KMS-11 (cell line): ENCODE measurements around the gene RHOXF2B.
"Not testable (repeated sequence)": the region's sequence is repeated elsewhere in the genome, so short reads cannot be mapped to it uniquely, and the experiment has no call there.

ENCODE experiments used
- H2AFZ ChIP-seq: fragments of 200-600 bp; sonication (generic); 2 replicates; pipeline ENCODE4 v1.6.1; 2016; ENCODE audit warnings: antibody characterized with exemption, mixed run types, low read depth
- H3K27ac ChIP-seq: fragments of 200-600 bp; sonication (generic); 2 replicates; pipeline ENCODE4 v1.6.1; 2016; ENCODE audit warnings: mild to moderate bottlenecking, mixed run types
- H3K27me3 ChIP-seq: fragments of 200-600 bp; sonication (generic); 2 replicates; pipeline ENCODE4 v1.6.1; 2017; ENCODE audit warnings: mild to moderate bottlenecking, low read depth, mixed run types, moderate library complexity; ENCODE audit not compliant: insufficient read depth
- H3K36me3 ChIP-seq: fragments of 200-600 bp; sonication (generic); 2 replicates; pipeline ENCODE4 v1.6.1; 2017; ENCODE audit warnings: mild to moderate bottlenecking, mixed run types; ENCODE audit not compliant: insufficient read depth
- H3K4me1 ChIP-seq: fragments of 200-600 bp; sonication (generic); 2 replicates; pipeline ENCODE4 v1.6.1; 2016; ENCODE audit warnings: mild to moderate bottlenecking, low read depth, mixed run types; ENCODE audit not compliant: poor library complexity, severe bottlenecking
- H3K4me2 ChIP-seq: fragments of 200-600 bp; sonication (generic); 2 replicates; pipeline ENCODE4 v1.7.0; 2016; ENCODE audit warnings: mild to moderate bottlenecking, mixed run types
- H3K4me3 ChIP-seq: fragments of 200-600 bp; sonication (generic); IDR thresholded peaks from 2 replicates; pipeline ENCODE4 v1.6.1; 2017; ENCODE audit warnings: low read depth, low read length, mixed read lengths; ENCODE audit not compliant: insufficient read depth
- H3K79me2 ChIP-seq: fragments of 200-600 bp; sonication (generic); 2 replicates; pipeline ENCODE4 v1.6.1; 2016; ENCODE audit warnings: low read depth, mixed run types; ENCODE audit not compliant: insufficient read depth
- H3K9ac ChIP-seq: fragments of 200-600 bp; sonication (generic); 2 replicates; pipeline ENCODE4 v1.6.1; 2016; ENCODE audit warnings: mild to moderate bottlenecking, mixed run types
- H4K20me1 ChIP-seq: fragments of 200-600 bp; sonication (generic); 2 replicates; pipeline ENCODE4 v1.6.1; 2016; ENCODE audit warnings: mild to moderate bottlenecking, mixed run types; ENCODE audit not compliant: insufficient read depth
- CTCF ChIP-seq: fragments of 200-600 bp; sonication (generic); conservative IDR thresholded peaks from 2 replicates; pipeline ENCODE4 v1.6.1; 2017; ENCODE audit warnings: low read depth, mild to moderate bottlenecking, antibody characterized with exemption, low read length, moderate library complexity, mixed read lengths

RHOXF2B gene

GRCh38 chrX:120042247-120042646 lies 35.2 kb downstream of the RHOXF2B start:
- not testable (repeated sequence) for H3K27me3 ChIP-seq, H3K4me2 ChIP-seq, H3K36me3 ChIP-seq, H2AFZ ChIP-seq, H3K27ac ChIP-seq, H3K4me1 ChIP-seq, H3K79me2 ChIP-seq, H3K4me3 ChIP-seq, H3K9ac ChIP-seq, H4K20me1 ChIP-seq

GRCh38 chrX:120040176-120040575 lies 37.3 kb downstream of the RHOXF2B start:
- not testable (repeated sequence) for H3K79me2 ChIP-seq, H3K27ac ChIP-seq, H3K4me3 ChIP-seq, H3K9ac ChIP-seq, H2AFZ ChIP-seq, H3K36me3 ChIP-seq, H3K27me3 ChIP-seq, H3K4me2 ChIP-seq, H4K20me1 ChIP-seq
- peaks cover 22% of the 10 kb centered on the region for H3K4me1 ChIP-seq

GRCh38 chrX:120039087-120039733 lies 38.3 kb downstream of the RHOXF2B start:
- not testable (repeated sequence) for H2AFZ ChIP-seq, H3K27ac ChIP-seq, H3K36me3 ChIP-seq, H3K4me2 ChIP-seq, H3K9ac ChIP-seq, H3K27me3 ChIP-seq, H3K4me3 ChIP-seq, H3K79me2 ChIP-seq, H4K20me1 ChIP-seq
- peaks cover 32% of the 10 kb centered on the region for H3K4me1 ChIP-seq

DNA sequence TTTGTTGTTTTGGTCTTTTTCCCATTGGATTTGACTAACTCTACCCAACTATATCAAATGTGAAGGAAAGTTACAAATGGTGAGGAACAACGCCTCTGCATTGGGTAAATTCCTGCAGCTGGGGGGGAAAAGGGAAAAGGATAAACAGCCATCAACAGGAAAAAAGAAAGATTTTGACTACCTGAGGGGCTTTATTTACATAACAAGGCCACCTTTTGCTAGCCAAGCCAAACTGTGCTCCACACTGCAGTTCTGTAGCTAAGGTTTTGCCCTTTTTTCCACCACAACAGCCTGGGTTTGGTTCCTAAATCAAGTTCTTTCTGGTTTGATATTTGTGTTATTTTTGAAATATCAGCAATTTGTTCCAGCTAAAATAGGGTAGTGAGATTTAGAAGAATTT lies 40.8 kb downstream of the RHOXF2B start:
- peak overlapping the region; percentile 92 for H2AFZ ChIP-seq
- H3K4me2 ChIP-seq, result peak overlapping the region; percentile 95
- H3K27me3 ChIP-seq, result no peaks in the 10 kb centered on the region
- peak overlapping the region; percentile 97 for H3K27ac ChIP-seq
- no peaks in the 10 kb centered on the region for H3K79me2 ChIP-seq
- peak overlapping the region; percentile 83; the same call in 1 of the 2 replicates for H3K9ac ChIP-seq
- no peaks in the 10 kb centered on the region for H4K20me1 ChIP-seq
- no peaks in the 10 kb centered on the region for H3K36me3 ChIP-seq
- H3K4me1 ChIP-seq, result peaks cover 33% of the 10 kb centered on the region
- no peak overlapping the region for H3K4me3 ChIP-seq
- TF ChIP-seq CTCF, result no peak

DNA sequence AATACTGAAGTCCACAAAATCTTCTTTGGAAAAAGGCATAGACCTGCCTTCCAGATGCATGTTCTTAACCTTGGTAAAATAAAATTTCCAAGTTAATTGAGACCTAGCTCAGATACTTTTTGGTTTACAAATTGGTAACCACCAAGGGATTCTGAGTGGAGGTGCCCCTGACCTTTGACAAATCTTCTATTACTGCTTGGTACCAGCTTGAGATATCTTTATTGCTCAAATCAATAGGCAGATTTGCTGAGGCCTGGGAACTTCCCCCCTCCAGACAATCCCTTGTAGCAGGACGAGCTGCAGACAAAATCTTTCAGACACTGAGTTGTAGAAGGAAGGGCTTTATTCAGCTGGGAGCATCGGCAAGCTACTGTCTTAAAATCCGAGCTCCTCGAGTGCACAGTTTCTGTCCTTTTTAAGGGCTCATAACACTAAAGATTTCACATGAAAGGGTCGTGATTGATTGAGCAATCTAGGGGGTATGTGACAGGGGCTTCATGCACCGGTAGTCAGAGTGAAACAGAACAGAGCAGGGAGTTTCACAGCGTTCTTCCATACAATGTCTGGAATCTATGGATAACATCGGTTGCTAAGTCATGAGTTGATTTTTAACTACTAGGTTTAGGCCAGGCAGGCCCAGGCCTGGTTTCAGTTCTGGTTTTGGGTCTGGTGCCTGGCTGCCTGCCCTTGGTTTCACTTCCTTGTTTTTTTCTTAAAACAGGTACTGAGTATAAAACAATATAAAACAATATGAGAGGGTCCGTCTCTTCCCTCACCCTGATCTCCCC lies 41.8 kb downstream of the RHOXF2B start:
- not testable (repeated sequence) for H3K79me2 ChIP-seq, H4K20me1 ChIP-seq, H3K36me3 ChIP-seq, H3K27me3 ChIP-seq, H3K4me3 ChIP-seq
- Histone ChIP-seq H3K4me1 (peaks cover 33% of the 10 kb centered on the region), H3K27ac (peak overlapping the region; percentile 97), H3K4me2 (peak overlapping the region; percentile 95), H3K9ac (peak overlapping the region; percentile 83), H2AFZ (peak overlapping the region; percentile 92)

- H3K36me3 ChIP-seq, result no peaks in the 10 kb centered on the region
- no peak overlapping the region for H2AFZ ChIP-seq
- no peak overlapping the region for H3K9ac ChIP-seq
- no peak overlapping the region for H3K4me2 ChIP-seq
- H3K4me1 ChIP-seq, result peaks cover 2% of the 10 kb centered on the region
- no peak overlapping the region for H3K27ac ChIP-seq
- no peaks in the 10 kb centered on the region for H4K20me1 ChIP-seq
- no peaks in the 10 kb centered on the region for H3K79me2 ChIP-seq
- H3K4me3 ChIP-seq, result no peak overlapping the region
- no peak for TF ChIP-seq CTCF
- no peaks in the 10 kb centered on the region for H3K27me3 ChIP-seq
Observed at GRCh38 chrX:120029354-120029753, 48.1 kb downstream of the RHOXF2B start.
